PC-3 (cell line): ENCODE data around the gene HOXD12. TPM values are rescaled to one million over a fixed set of nuclear protein-coding genes. Genes with fewer than 3 reads are reported as not detected.

Experiments used
- ATAC-seq: fragments of 200-7000 bp; cut with Tn5 transposase; 2 replicates; pipeline ENCODE4 v1.9.1; 2020; ENCODE audit warnings: mild to moderate bottlenecking, moderate library complexity
- BruUV-seq: library from RNA; stranded (reverse); fragments of 400-500 nt; replicated peaks from 2 replicates; lab custom pipeline; 2021; lab: Mats Ljungman, UMichigan
- CTCF ChIA-PET: fragments of 300-600 bp; sonication (Branson Sonifier 250); formaldehyde crosslinking; loops from one replicate; lab custom pipeline; 2022; ENCODE audit warnings: antibody characterized with exemption; lab: Charles Lee
- POLR2A ChIA-PET: fragments of 300-600 bp; sonication (Branson Sonifier 250); formaldehyde crosslinking; loops from one replicate; lab custom pipeline; 2022; ENCODE audit warnings: antibody characterized with exemption; ENCODE audit not compliant: unreplicated experiment; lab: Charles Lee
- DNase-seq: peaks from one replicate; pipeline ENCODE4 v3.0.0-alpha.2; 2015
- H2AFZ ChIP-seq: fragments of 300-600 bp; sonication (generic); 2 replicates; pipeline ENCODE4 v1.6.0; 2016; ENCODE audit warnings: antibody characterized with exemption, low read length
- H3F3A ChIP-seq: fragments of 300-600 bp; sonication (generic); one replicate; pipeline ENCODE4 v1.6.0; 2017; ENCODE audit warnings: antibody characterized with exemption, low read length, control low read depth, mild to moderate bottlenecking; ENCODE audit not compliant: unreplicated experiment
- H3K27ac ChIP-seq: fragments of 300-600 bp; sonication (generic); 2 replicates; pipeline ENCODE4 v1.5.1; 2016; ENCODE audit warnings: mild to moderate bottlenecking, low read length
- H3K27me3 ChIP-seq: fragments of 300-600 bp; sonication (generic); 2 replicates; pipeline ENCODE4 v1.6.1; 2016; ENCODE audit warnings: low read length, mixed read lengths
- H3K36me3 ChIP-seq: fragments of 300-600 bp; sonication (generic); 2 replicates; pipeline ENCODE4 v1.6.1; 2016; ENCODE audit warnings: low read depth, mixed run types, low read length, mixed read lengths
- H3K4me1 ChIP-seq: fragments of 300-600 bp; sonication (generic); 2 replicates; pipeline ENCODE4 v1.5.1; 2016; ENCODE audit warnings: low read length; ENCODE audit not compliant: insufficient read depth
- H3K4me2 ChIP-seq: fragments of 300-600 bp; sonication (generic); 2 replicates; pipeline ENCODE4 v1.6.0; 2016; ENCODE audit warnings: low read length
- H3K4me3 ChIP-seq: fragments of 300-600 bp; sonication (generic); 2 replicates; pipeline ENCODE4 v1.5.1; 2016; ENCODE audit warnings: mild to moderate bottlenecking, low read length, mixed read lengths
- H3K79me2 ChIP-seq: fragments of 300-600 bp; sonication (generic); 2 replicates; pipeline ENCODE4 v1.6.1; 2017; ENCODE audit warnings: low read length, mixed read lengths
- H3K9ac ChIP-seq: fragments of 300-600 bp; sonication (generic); 2 replicates; pipeline ENCODE4 v1.6.0; 2016; ENCODE audit warnings: mild to moderate bottlenecking, low read length
- H3K9me2 ChIP-seq: fragments of 300-600 bp; sonication (generic); replicated peaks from 2 replicates; pipeline ENCODE4 v1.6.1; 2016; ENCODE audit warnings: mixed run types, low read length, mixed read lengths
- H3K9me3 ChIP-seq: fragments of 300-600 bp; sonication (generic); 2 replicates; pipeline ENCODE4 v1.6.1; 2016; ENCODE audit warnings: low read length, mixed read lengths
- H4K20me1 ChIP-seq: fragments of 300-600 bp; sonication (generic); 2 replicates; pipeline ENCODE4 v1.6.1; 2016; ENCODE audit warnings: low read length, mixed read lengths
- CTCF ChIP-seq: fragments of 300-600 bp; sonication (generic); conservative IDR thresholded peaks from 2 replicates; pipeline ENCODE4 v1.5.1; 2017; ENCODE audit warnings: antibody characterized with exemption, low read depth, mild to moderate bottlenecking, low read length
- EZH2 ChIP-seq: fragments of 300-600 bp; sonication (generic); IDR thresholded peaks from one replicate; pipeline ENCODE4 v1.6.1; 2017; ENCODE audit warnings: antibody characterized with exemption, mild to moderate bottlenecking, low read length; ENCODE audit not compliant: unreplicated experiment
- EZH2phosphoT487 ChIP-seq: fragments of 300-600 bp; sonication (generic); IDR thresholded peaks from 2 replicates; pipeline ENCODE4 v1.6.1; 2018; ENCODE audit warnings: mild to moderate bottlenecking, antibody characterized with exemption, low read length, borderline replicate concordance
- intact Hi-C: fragments of 100-400 bp; cut with micrococcal nuclease; formaldehyde crosslinking; loops from 2 replicates; pipeline ENCODE4 v1.9.0; 2023
- total RNA-seq: library from RNA; depleted of rRNA; stranded (reverse); fragments of >200 nt; gene quantifications from 2 replicates; pipeline ENCODE4 v1.2.3, GENCODE V29; 2014

The HOXD12 gene
- total RNA-seq, 1 experiment from 2014 or later, result not detected

- BruUV-seq, result no TSS peak
Observed at GRCh38 chr2:176140513-176141317, 41.1 kb downstream of the HOXD12 start.

GRCh38 chr2:176142281-176142680 is 42.7 kb downstream of the HOXD12 start:
- H3K9me2 ChIP-seq, result no peaks in the 10 kb centered on the region
- H3K9ac ChIP-seq, result no peak overlapping the region
- BruUV-seq, result no TSS peak
- H3K4me1 ChIP-seq, result peaks cover 7% of the 10 kb centered on the region
- intact Hi-C loops, result loop anchor here (5.0 kb wide), 1 partner anchor 185 kb away; no protein-coding TSS in a partner anchor
- no peak overlapping the region for H3K4me3 ChIP-seq
- no peak overlapping the region for H2AFZ ChIP-seq
- H3K27ac ChIP-seq, result no peak overlapping the region
- CTCF ChIA-PET, result no interaction called here
- H4K20me1 ChIP-seq, result no peaks in the 10 kb centered on the region
- no peaks in the 10 kb centered on the region for H3F3A ChIP-seq
- peaks cover 16% of the 10 kb centered on the region for H3K79me2 ChIP-seq
- H3K4me2 ChIP-seq, result no peak overlapping the region
- no peaks in the 10 kb centered on the region for H3K36me3 ChIP-seq
- no peaks in the 10 kb centered on the region for H3K9me3 ChIP-seq
- DNase-seq (no peak), ATAC-seq (no peak)
- POLR2A ChIA-PET, result interaction anchor here (0.6 kb wide), 1 partner anchor 1006 kb away, joined by 5 read pairs; no protein-coding TSS in a partner anchor
- no peak for TF ChIP-seq EZH2phosphoT487
- TF ChIP-seq EZH2, result no peak
- TF ChIP-seq CTCF, result no peak
- no peaks in the 10 kb centered on the region for H3K27me3 ChIP-seq

More at GRCh38 chr2:176140513-176141317, 41.1 kb downstream of the HOXD12 start:
- Histone ChIP-seq H3K9me2 (no peaks in the 10 kb centered on the region), H3K36me3 (no peaks in the 10 kb centered on the region), H2AFZ (peak overlapping the region; percentile 74), H3K4me1 (peaks cover 9% of the 10 kb centered on the region), H3K9ac (peak overlapping the region; percentile 69), H3K9me3 (no peaks in the 10 kb centered on the region), H3K4me2 (peak overlapping the region; percentile 84), H3K27ac (no peak overlapping the region), H3K27me3 (no peaks in the 10 kb centered on the region), H4K20me1 (no peaks in the 10 kb centered on the region), H3K4me3 (peak overlapping the region; percentile 75), H3F3A (no peaks in the 10 kb centered on the region), H3K79me2 (peaks cover 21% of the 10 kb centered on the region)
- DNase-seq, result peak; percentile 85
- ChIA-PET CTCF (interaction anchor here (0.6 to 2.1 kb wide), 15 partner anchors 40 to 1583 kb away, joined by 3 to 52 read pairs (median 6); no protein-coding TSS in a partner anchor), POLR2A (interaction anchor here (0.6 kb wide), 1 partner anchor 307 kb away, joined by 13 read pairs; no protein-coding TSS in a partner anchor)
- intact Hi-C loops, result loop anchor here (1.0 to 5.0 kb wide), 5 partner anchors 187 to 512 kb away; no protein-coding TSS in a partner anchor
- ATAC-seq, result peak; percentile 68
- TF ChIP-seq CTCF, result peak; percentile 94
- TF ChIP-seq EZH2phosphoT487, result no peak
